T-helper 2 cell treated with Interferon-gamma antibody and Interleukin-4, amounts not matched to agents 100 ng/mL and 5 ng/mL, for 36 hours (primary cell): ENCODE data around the gene GALR2. TPM values are rescaled to one million over a fixed set of nuclear protein-coding genes. Genes with fewer than 3 reads are reported as not detected.
"Not testable (repeated sequence)": the region's sequence is repeated elsewhere in the genome, so short reads cannot be mapped to it uniquely, and the experiment has no call there.

Source experiments
- intact Hi-C: fragments of 100-400 bp; cut with micrococcal nuclease; formaldehyde crosslinking; loops from one replicate; pipeline ENCODE4 v1.15.1; 2023
- total RNA-seq: library from RNA; stranded (reverse); gene quantifications from 2 replicates; pipeline ENCODE4 v1.2.3, GENCODE V29; 2022

Gene GALR2
- total RNA-seq, 1 donor from 2014 or later: 0.11 TPM

DNA sequence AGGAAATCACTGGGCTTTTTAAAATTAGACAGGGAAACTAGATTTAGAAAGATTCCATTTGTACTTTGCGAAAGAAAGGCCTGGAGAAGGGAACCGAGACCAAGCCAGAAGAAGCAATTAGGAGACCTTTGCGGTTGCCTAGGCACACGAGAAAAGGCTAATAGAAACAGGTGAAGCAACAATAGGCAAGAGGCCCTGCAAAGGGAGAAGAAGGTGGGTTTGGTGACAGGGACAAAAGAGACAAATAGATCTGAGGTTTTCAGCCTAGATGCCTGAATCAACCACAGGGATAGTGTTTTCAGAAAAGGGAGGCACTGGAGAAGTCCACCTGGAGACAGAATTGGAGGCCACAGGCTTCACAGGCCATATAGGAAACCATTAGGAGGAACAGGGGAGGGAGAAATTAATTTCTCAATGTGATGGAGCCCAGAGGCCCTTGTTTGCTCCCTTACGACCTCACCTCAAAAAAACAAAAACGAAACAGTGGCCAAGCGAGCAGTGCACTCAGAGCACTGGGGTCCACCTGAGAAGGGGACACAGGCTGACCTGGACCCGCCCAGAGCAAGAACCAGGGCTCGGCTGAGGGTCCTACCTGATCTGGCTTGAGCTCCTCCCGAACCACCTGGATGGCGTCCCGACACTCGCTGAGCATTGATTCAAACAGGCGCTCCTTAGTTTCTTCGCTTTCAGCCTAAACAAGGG lies 24.6 kb upstream of the GALR2 start:
- intact Hi-C loops: no loop called here

GRCh38 chr17:76050538-76051467 lies 23.8 kb upstream of the GALR2 start:
- intact Hi-C loops: no loop called here

- intact Hi-C loops: no loop called here
Measured at GRCh38 chr17:76051561-76051960, 23.0 kb upstream of the GALR2 start.

GRCh38 chr17:76053246-76054111 lies 21.1 kb upstream of the GALR2 start:
- intact Hi-C loops: no loop called here

DNA sequence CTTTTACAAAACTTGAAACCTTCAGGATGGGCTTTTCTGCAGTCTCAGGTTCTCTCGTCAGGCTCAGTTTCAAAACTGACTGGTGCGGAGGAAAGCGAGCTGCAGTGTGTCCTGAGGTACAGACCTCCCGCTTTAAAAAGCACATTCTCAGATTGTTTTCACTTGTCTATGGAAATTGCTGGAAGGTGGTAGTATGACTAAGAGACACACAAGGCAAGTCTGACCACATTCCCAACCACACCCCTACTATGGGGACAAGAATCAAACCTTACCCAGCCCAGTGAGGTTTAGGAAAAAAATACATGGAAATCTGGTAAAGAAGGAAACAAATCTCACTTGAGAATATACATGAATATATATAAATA lies 20.5 kb upstream of the GALR2 start:
- intact Hi-C loops: no loop called here

- intact Hi-C loops: no loop called here
Measured at GRCh38 chr17:76056882-76057281, 17.7 kb upstream of the GALR2 start.

DNA sequence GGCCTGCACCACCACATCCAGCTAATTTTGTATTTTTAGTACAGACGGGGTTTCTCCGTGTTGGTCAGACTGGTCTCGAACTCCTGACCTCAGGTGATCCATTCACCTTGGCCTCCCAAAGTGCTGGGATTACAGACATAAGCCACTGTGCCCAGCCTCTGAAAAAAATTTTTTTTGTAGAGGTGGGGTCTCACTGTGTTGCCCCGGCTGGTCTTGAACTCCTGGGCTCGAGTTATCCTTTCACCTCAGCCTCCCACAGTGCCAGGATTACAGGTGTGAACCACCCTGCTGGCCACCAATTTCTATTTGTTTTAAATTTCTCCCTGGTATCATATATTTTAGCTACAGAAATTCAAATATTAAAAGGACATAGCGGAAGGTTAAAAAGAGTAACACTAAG lies 16.3 kb upstream of the GALR2 start:
- intact Hi-C loops: not testable (repeated sequence)

- intact Hi-C loops: no loop called here
Measured at GRCh38 chr17:76063875-76064546, 10.6 kb upstream of the GALR2 start.

DNA sequence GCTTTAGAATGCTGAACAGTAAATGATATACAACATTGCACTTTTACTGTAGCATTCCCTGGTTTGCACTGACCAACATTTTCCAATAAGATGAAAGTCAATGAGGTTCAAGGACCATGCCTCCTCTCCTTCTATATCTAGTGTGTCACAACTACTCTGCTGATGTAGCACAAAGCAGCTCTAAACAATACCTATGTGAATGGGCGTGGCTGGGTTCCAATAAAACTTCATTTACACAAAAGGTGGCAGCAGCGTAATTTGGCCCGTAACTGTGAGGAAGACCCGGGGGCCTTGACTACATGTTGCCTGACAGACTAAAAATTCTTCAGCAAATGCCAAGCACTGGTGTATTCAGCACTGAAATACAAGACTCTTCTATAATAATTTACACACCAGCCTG lies 8.8 kb upstream of the GALR2 start:
- intact Hi-C loops: no loop called here

DNA sequence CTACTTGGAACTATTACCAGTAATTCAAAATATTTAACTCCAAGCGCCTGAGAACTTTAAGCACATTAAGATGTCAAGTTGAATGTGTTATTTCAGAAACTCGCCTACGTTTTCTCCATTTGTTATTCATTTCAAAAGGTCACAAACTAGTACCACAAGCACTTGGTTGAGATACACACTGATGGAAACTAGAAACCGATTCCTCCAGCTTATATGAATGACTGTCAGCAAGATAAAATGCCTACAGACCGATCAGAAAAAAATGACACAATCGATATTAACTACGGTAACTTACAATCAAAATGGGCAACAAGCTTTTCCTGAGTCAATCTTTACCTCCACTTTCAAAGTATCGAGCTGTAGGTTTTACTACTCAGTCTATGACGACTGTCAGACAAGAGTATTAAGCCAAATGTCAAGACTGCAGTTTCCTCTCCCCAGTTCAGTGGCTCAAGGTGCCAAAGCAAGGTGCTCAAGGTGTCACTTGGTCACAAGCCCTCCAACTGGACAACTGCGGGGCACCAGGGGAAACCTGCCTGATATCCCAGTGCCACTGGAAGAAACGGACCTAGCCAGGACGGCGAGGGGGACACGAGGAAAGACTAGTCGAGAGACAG lies 2.9 kb upstream of the GALR2 start:
- intact Hi-C loops: loop anchor here (1.0 kb wide), 1 partner anchor 92 kb away; the partner anchor contains the start of genes ACOX1 and TEN1

- intact Hi-C loops: loop anchor here (1.0 kb wide), 1 partner anchor 93 kb away; the partner anchor contains the start of genes ACOX1 and TEN1
Measured at GRCh38 chr17:76072148-76072858, 2.3 kb upstream of the GALR2 start, which contains the start of gene SRP68. Gene SRP68 (minus strand): TSS chr17:76072517. CDS start chr17:76072491, 26 bp downstream.

DNA sequence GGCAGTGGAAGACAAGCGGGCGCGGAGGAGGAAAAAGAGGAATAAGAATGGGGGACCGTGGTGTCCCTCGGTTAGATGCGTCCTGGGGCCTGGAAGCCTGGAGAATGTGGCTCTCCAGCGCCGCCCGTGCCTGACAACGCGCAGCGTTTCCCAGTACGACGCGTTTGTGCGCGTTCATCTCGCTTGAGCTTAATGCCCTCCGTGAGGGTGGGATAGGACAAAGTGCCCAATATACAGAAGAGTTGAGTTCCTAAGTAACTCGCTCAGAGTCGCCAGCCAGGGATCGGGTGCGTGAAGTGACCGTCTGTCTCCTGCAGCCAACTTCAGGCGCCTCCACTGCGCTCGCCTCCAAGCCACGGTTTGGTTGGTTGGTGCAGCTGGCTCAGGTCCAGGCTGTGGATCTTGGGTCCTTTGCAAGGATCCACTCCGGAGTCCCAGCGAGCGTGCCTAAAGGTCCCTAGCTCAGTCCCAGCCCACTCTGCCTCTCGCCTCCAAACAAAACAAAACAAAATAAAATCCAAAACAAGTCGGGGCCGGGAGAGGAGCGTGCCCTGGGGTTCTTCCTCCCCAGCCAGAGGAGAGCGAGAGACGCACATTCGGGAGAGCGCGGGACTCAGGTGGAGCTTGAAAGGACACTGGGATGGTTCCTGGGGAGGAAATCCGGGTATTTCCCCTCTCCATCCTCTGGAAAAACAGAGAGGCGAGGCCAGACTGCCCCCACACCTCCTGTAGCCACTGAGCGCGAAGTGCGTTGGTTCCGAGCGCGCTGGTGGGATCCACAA lies 974 bp downstream of the GALR2 start:
- intact Hi-C loops: no loop called here

GRCh38 chr17:76076146-76076764 lies 1.7 kb downstream of the GALR2 start:
- intact Hi-C loops: no loop called here

GRCh38 chr17:76076765-76077583 lies 2.4 kb downstream of the GALR2 start:
- intact Hi-C loops: no loop called here

DNA sequence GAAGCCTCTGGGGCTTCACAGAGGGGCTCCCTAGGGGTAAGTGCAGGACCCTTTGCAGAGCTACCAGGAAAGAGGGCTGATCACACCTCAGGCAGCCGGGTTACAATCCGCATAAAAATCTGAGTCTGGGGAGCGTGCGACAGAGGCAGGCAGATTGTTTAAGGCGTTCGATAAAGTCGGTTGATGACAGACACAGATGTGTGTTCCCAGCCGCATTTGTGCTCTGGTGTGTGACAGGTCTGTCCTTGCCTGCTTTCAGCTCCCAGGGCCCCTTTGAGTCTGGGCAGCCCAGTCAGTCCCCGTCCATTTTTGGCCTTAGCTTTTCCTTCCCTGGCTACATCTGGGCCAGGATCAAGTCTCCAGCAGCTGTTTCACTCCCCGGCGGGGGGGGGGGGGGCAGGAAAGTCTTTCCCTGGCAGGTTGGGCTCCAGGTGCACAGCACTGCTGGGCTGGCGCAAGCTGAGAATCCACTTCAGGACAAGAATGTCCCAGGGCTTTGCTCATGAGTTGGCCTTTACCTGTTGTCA lies 3.1 kb downstream of the GALR2 start:
- intact Hi-C loops: no loop called here

- intact Hi-C loops: not testable (repeated sequence)
Measured at GRCh38 chr17:76078370-76078769, 3.8 kb downstream of the GALR2 start.

DNA sequence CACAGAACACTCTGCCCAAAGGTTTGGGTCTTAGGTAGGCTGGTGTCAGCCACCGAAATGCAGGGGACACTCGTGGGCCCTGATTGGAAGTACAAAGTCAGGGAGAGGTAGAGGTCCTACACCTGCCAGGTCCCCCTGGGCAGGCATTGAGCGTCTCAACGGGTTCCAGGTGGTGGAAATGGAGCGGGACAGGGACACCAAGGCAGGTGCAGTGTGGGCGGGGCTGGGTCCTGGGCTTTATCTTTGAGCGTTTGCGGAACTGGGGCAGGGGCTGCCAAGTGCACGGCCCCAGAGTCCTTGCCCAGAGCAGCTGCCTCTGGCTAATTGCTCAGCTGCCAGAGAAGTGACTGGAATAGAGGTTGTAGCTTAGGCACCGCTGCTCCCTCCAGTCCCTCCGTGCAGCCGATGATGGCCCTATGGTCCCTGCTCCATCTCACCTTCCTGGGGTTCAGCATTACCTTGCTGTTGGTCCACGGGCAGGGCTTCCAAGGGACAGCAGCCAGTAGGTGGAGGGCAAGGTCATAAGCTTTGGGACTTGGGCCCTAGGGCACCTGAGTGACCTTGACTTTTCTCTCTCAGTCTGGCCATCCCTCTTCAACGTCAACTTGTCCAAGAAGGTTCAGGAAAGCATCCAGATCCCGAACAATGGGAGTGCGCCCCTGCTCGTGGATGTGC lies 4.4 kb downstream of the GALR2 start, which contains the start of gene ZACN:
Gene ZACN, plus strand, starts transcription at position 323 of the 675 bp plus-strand sequence. Its CDS starts 83 bp downstream, at position 406.
- intact Hi-C loops: no loop called here
